K562 (cell line): ENCODE measurements around the gene RNF214. TPM values are rescaled to one million over a fixed set of nuclear protein-coding genes. Genes with fewer than 3 reads are reported as not detected.

Experiments
- ATF6 ChIP-seq: sonication (generic); formaldehyde crosslinking; IDR thresholded peaks from 2 replicates; pipeline ENCODE4 v1.4.0; 2020; ENCODE audit warnings: mild to moderate bottlenecking, missing genetic modification reagents
- CBX1 ChIP-seq: sonication (generic); IDR thresholded peaks from 2 replicates; pipeline ENCODE4 v1.6.1; 2016; ENCODE audit warnings: antibody characterized with exemption, low read depth, mild to moderate bottlenecking
- CREBBP ChIP-seq: IDR thresholded peaks from one replicate; pipeline ENCODE4 v1.6.1; 2012; ENCODE audit warnings: low read depth, mild to moderate bottlenecking, control low read depth, inconsistent platforms, low read length
- CTBP1 ChIP-seq: fragments of 450-650 bp; IDR thresholded peaks from 2 replicates; pipeline ENCODE4 v1.6.1; 2016; ENCODE audit warnings: borderline replicate concordance
- DMBX1 ChIP-seq: fragments of 250-450 bp; sonication (Bioruptor Pico); IDR thresholded peaks from 2 replicates; pipeline ENCODE4 v1.8.0; 2022; ENCODE audit warnings: inconsistent platforms, mild to moderate bottlenecking, moderate library complexity, borderline replicate concordance
- EWSR1 ChIP-seq: fragments of 450-650 bp; IDR thresholded peaks from 2 replicates; pipeline ENCODE4 v1.6.1; 2018; ENCODE audit warnings: borderline replicate concordance, mild to moderate bottlenecking, low read depth, moderate library complexity; ENCODE audit not compliant: partially characterized antibody
- HMG20B ChIP-seq: fragments of 250-450 bp; sonication (Bioruptor Pico); IDR thresholded peaks from 2 replicates; pipeline ENCODE4 v1.5.0; 2021; ENCODE audit warnings: mild to moderate bottlenecking
- JUND ChIP-seq, 2 experiments: IDR thresholded peaks; 2 replicates in 1 of 2; 3 replicates in 1 of 2; pipeline ENCODE4 v1.6.1; 2011; ENCODE audit warnings: borderline replicate concordance in 2 of 2, low read depth in 2 of 2, low read length in 2 of 2, improper control_type of control experiment in 1 of 2, missing biosample characterization in 1 of 2, missing genetic modification characterization in 1 of 2, missing genetic modification reagents in 1 of 2
- KDM5B ChIP-seq: fragments of 200-600 bp; sonication (generic); IDR thresholded peaks from 2 replicates; pipeline ENCODE4 v1.6.1; 2012; ENCODE audit warnings: low read depth, mild to moderate bottlenecking, moderate library complexity, low read length, control low read depth, inconsistent platforms; ENCODE audit not compliant: insufficient replicate concordance
- KLF13 ChIP-seq: fragments of 450-650 bp; IDR thresholded peaks from 2 replicates; pipeline ENCODE4 v1.6.1; 2016; ENCODE audit warnings: missing genetic modification characterization, low read depth, mild to moderate bottlenecking, missing compliant biosample characterization, moderate library complexity, borderline replicate concordance
- MAFF ChIP-seq: IDR thresholded peaks from 2 replicates; pipeline ENCODE4 v1.6.1; 2012; ENCODE audit warnings: low read length, improper control_type of control experiment
- RREB1 ChIP-seq: fragments of 250-450 bp; sonication (Bioruptor Pico); IDR thresholded peaks from 2 replicates; pipeline ENCODE4 v1.4.0; 2020
- SAP30 ChIP-seq: fragments of 200-600 bp; sonication (generic); IDR thresholded peaks from 2 replicates; pipeline ENCODE4 v1.6.1; 2012; ENCODE audit warnings: borderline replicate concordance, low read depth, mild to moderate bottlenecking, moderate library complexity, low read length, control low read depth, inconsistent platforms; ENCODE audit not compliant: insufficient read depth, poor library complexity, severe bottlenecking
- ZNF140 ChIP-seq: fragments of 250-450 bp; sonication (Bioruptor Pico); IDR thresholded peaks from 2 replicates; pipeline ENCODE4 v1.8.0; 2021; ENCODE audit warnings: moderate library complexity, mild to moderate bottlenecking, inconsistent platforms
- ZNF57 ChIP-seq: fragments of 450-650 bp; formaldehyde crosslinking; IDR thresholded peaks from 2 replicates; pipeline ENCODE4 v1.4.0; 2020; ENCODE audit warnings: mild to moderate bottlenecking, moderate library complexity
- polyA plus RNA-seq, 8 experiments: library from polyadenylated mRNA; depleted of rRNA in 4 of 8; stranded (reverse) in 5 of 8; unstranded in 3 of 8; fragments of >200 nt; fragmentation: Nextera tagmentation in 2 of 8; fragmentation: Illumina TruSeq in 1 of 8; extraction: Ambion mirVana in 2 of 8; extraction: Trizol in 1 of 8; gene quantifications; 2 replicates each; pipeline versions ENCODE4 v1.2.1 to v1.2.3, GENCODE V29; 2011 to 2014; ENCODE audit warnings: inconsistent platforms in 1 of 8, missing spikeins in 1 of 8
- total RNA-seq, 7 experiments: library from RNA; depleted of rRNA in 6 of 7; stranded (reverse); fragments of >200 nt in 6 of 7; fragmentation: Illumina TruSeq in 2 of 7; extraction: Trizol in 2 of 7; gene quantifications; 2 replicates each; pipeline versions ENCODE4 v1.2.1 to v1.2.3, GENCODE V29; 2011 to 2021; ENCODE audit warnings: low replicate concordance in 1 of 7
- TF ChIP-seq, protein P1 (sequence below), 2 experiments: fragments of 200-800 bp in 1 of 2; sonication (Bioruptor generic) in 1 of 2; sonication (generic) in 1 of 2; formaldehyde crosslinking in 1 of 2; IDR thresholded peaks in 1 of 2; conservative IDR thresholded peaks in 1 of 2; 2 replicates each; pipeline versions ENCODE4 v1.5.0 to v1.6.1; 2016 to 2020; ENCODE audit warnings: missing compliant biosample characterization in 1 of 2, missing genetic modification characterization in 1 of 2, missing genetic modification reagents in 1 of 2

Gene RNF214
- total and polyA plus RNA-seq, 9 of the 15 experiments (the other 6 are each of a cell fraction or from before 2014, with no cell fraction given), result 6.6 to 24.8 (median 11.9) TPM

DNA sequence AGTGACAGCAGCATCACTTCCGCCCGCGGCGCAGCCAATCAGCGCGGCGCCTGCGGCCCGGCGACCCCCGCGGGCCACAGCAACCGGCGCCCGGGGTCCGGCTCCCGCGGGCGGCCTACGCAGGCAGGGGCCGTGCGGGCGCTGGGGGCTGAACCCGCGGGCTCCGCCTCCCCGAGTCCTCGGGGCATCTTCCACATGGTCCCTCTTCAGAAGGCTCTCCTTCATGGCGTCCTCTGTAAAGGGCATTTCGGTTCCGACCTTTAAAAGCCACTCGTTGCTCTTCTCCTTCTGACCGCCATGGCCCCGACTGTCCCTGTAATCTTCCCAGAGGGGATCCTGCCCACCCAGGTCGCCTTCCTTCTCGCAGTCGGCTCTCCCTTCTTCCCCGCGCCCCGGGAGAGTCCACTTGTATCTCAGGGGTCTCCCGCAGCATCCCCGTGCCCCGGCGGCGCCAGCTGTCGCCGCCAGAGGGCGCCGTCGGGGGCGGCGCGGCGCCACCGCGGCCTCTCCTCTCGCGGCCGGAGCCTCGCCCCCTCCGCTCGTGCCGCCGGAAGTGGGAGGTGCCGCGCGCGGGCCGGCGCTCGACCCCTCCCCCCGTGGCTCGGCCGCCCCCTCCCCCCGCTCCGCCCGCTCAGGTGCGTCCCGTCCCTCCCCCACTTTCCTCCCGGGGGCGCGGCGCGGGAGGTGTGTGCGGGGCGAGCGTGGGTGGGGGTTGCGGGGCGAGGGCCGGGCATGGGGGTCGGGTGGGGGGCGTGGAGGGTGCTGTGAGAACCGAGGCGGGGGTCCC, at the start of gene RNF214 (continued):
- TF ChIP-seq KDM5B (peak; percentile 84), CBX1 (no peak; the same call in 1 of the 2 replicates), CTBP1 (peak; percentile 87), SAP30 (peak; percentile 52), MAFF (no peak), EWSR1 (no peak), CREBBP (no peak), KLF13 (tag) (no peak), DMBX1 (CRISPR knock-in tag) (no peak), HMG20B (no peak), RREB1 (CRISPR knock-in tag) (peak; percentile 92; the same call in 1 of the 2 replicates), ZNF140 (CRISPR knock-in tag) (no peak), JUND (IDR thresholded peaks at IDR 0.05; ENCODE audit: borderline replicate concordance, low read depth, low read length) (peak; percentile 56), JUND (tag; IDR thresholded peaks at IDR 0.05; ENCODE audit: borderline replicate concordance, low read depth, low read length) (no peak), ZNF57 (CRISPR knock-in tag) (no peak), ATF6 (no peak)
- TF ChIP-seq, protein P1, sequence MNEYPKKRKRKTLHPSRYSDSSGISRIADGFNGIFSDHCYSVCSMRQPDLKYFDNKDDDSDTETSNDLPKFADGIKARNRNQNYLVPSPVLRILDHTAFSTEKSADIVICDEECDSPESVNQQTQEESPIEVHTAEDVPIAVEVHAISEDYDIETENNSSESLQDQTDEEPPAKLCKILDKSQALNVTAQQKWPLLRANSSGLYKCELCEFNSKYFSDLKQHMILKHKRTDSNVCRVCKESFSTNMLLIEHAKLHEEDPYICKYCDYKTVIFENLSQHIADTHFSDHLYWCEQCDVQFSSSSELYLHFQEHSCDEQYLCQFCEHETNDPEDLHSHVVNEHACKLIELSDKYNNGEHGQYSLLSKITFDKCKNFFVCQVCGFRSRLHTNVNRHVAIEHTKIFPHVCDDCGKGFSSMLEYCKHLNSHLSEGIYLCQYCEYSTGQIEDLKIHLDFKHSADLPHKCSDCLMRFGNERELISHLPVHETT (CRISPR knock-in tag; conservative IDR thresholded peaks at IDR 0.05 in 1 of 2, IDR thresholded peaks at IDR 0.05 in 1 of 2), result peak in 1 of 2 experiments; percentile 99; a peak in 2 of 4 replicates
